SK-N-SH (cell line): Measurements from ENCODE around the gene SGO2. TPM values are rescaled to one million over a fixed set of nuclear protein-coding genes. Genes with fewer than 3 reads are reported as not detected.

Experiments used
- CTCF ChIA-PET: fragments of 300-600, 350-600 bp; formaldehyde crosslinking; extraction: SDS; loops from one replicate; lab custom pipeline; 2021; lab: Yijun Ruan, JAX
- POLR2A ChIA-PET: fragments of 350-600 bp; sonication (Branson Sonifier 250); formaldehyde crosslinking; extraction: SDS; loops from one replicate; lab custom pipeline; 2020; ENCODE audit warnings: antibody characterized with exemption, inconsistent platforms; lab: Yijun Ruan, JAX
- DNase-seq: peaks from one replicate; pipeline ENCODE4 v3.0.0; 2012
- H2AFZ ChIP-seq: fragments of 200-600 bp; sonication (generic); 2 replicates; pipeline ENCODE4 v1.8.1; 2016; ENCODE audit warnings: antibody characterized with exemption, mild to moderate bottlenecking, low read depth
- H3F3A ChIP-seq: fragments of 200-600 bp; sonication (generic); replicated peaks from 2 replicates; pipeline ENCODE3; 2016; ENCODE audit warnings: antibody characterized with exemption, mild to moderate bottlenecking; ENCODE audit not compliant: insufficient read depth
- H3K27ac ChIP-seq, 2 experiments: fragments of 200-500 bp in 1 of 2; fragments of 200-600 bp in 1 of 2; sonication (Bioruptor generic) in 1 of 2; sonication (generic), shearing (Covaris generic) in 1 of 2; 2 replicates each; pipeline versions ENCODE4 v1.5.1 to v1.6.1; 2014 to 2016; ENCODE audit warnings: low read depth in 2 of 2, inconsistent platforms in 1 of 2, low read length in 1 of 2, mild to moderate bottlenecking in 1 of 2, mixed read lengths in 1 of 2
- H3K27me3 ChIP-seq: fragments of 200-600 bp; sonication (generic), shearing (Covaris generic); 2 replicates; pipeline ENCODE4 v1.6.1; 2016; ENCODE audit warnings: mixed run types; ENCODE audit not compliant: insufficient read depth
- H3K36me3 ChIP-seq, 2 experiments: fragments of 200-500 bp in 1 of 2; fragments of 200-600 bp in 1 of 2; sonication (Bioruptor generic) in 1 of 2; sonication (generic) in 1 of 2; replicated peaks in 1 of 2; 2 replicates each; pipeline versions ENCODE3 to v1.5.1; 2014 to 2016; ENCODE audit warnings: low read length in 1 of 2, mild to moderate bottlenecking in 1 of 2; ENCODE audit not compliant: insufficient read depth in 2 of 2, control insufficient read depth in 1 of 2
- H3K4me1 ChIP-seq, 2 experiments: fragments of 200-500 bp in 1 of 2; fragments of 200-600 bp in 1 of 2; sonication (Bioruptor generic) in 1 of 2; sonication (generic), shearing (Covaris generic) in 1 of 2; 2 replicates each; pipeline versions ENCODE4 v1.5.1 to v1.6.1; 2014 to 2016; ENCODE audit warnings: low read depth in 1 of 2, low read length in 1 of 2, mixed run types in 1 of 2; ENCODE audit not compliant: insufficient read depth in 2 of 2, control insufficient read depth in 1 of 2
- H3K4me2 ChIP-seq: fragments of 200-600 bp; sonication (generic), shearing (Covaris generic); 2 replicates; pipeline ENCODE4 v1.6.1; 2017; ENCODE audit warnings: mixed run types
- H3K4me3 ChIP-seq, 2 experiments: fragments of 200-500 bp in 1 of 2; fragments of 200-600 bp in 1 of 2; sonication (Bioruptor generic) in 1 of 2; sonication (generic), shearing (Covaris generic) in 1 of 2; 2 replicates each; pipeline versions ENCODE4 v1.5.1 to v1.8.1; 2014 to 2016; ENCODE audit warnings: low read depth in 2 of 2, inconsistent platforms in 1 of 2, low read length in 1 of 2, mild to moderate bottlenecking in 1 of 2, mixed read lengths in 1 of 2, moderate library complexity in 1 of 2
- H3K79me2 ChIP-seq: fragments of 200-600 bp; sonication (generic); 2 replicates; pipeline ENCODE4 v1.8.1; 2017; ENCODE audit warnings: mild to moderate bottlenecking; ENCODE audit not compliant: insufficient read depth
- H3K9ac ChIP-seq: fragments of 200-600 bp; sonication (generic); 2 replicates; pipeline ENCODE4 v1.6.1; 2017; ENCODE audit warnings: mixed run types
- H3K9me2 ChIP-seq: fragments of 200-600 bp; sonication (generic); 2 replicates; pipeline ENCODE4 v1.6.1; 2017; ENCODE audit warnings: mixed run types
- H3K9me3 ChIP-seq: fragments of 200-600 bp; sonication (generic); 2 replicates; pipeline ENCODE4 v1.6.1; 2017; ENCODE audit warnings: mixed run types, mild to moderate bottlenecking, moderate library complexity
- H4K20me1 ChIP-seq: fragments of 200-600 bp; sonication (generic); 2 replicates; pipeline ENCODE4 v1.6.1; 2017; ENCODE audit warnings: mild to moderate bottlenecking, mixed run types; ENCODE audit not compliant: insufficient read depth
- CHD2 ChIP-seq: fragments of 150-350 bp; IDR thresholded peaks from 2 replicates; pipeline ENCODE4 v1.6.1; 2018; ENCODE audit warnings: low read length; ENCODE audit not compliant: partially characterized antibody
- EZH2phosphoT487 ChIP-seq: fragments of 200-600 bp; sonication (generic); IDR thresholded peaks from 2 replicates; pipeline ENCODE4 v1.6.1; 2017; ENCODE audit warnings: low read depth, mixed run types, mild to moderate bottlenecking, antibody characterized with exemption, moderate library complexity, borderline replicate concordance
- FOXJ3 ChIP-seq: sonication (generic); formaldehyde crosslinking; IDR thresholded peaks from 2 replicates; pipeline ENCODE4 v1.5.1; 2020; ENCODE audit warnings: mild to moderate bottlenecking, missing genetic modification reagents
- GABPA ChIP-seq: IDR thresholded peaks from 2 replicates; pipeline ENCODE4 v1.4.0; 2012; ENCODE audit warnings: low read depth, mild to moderate bottlenecking
- GATA2 ChIP-seq: sonication (generic); formaldehyde crosslinking; IDR thresholded peaks from 2 replicates; pipeline ENCODE4 v1.5.0; 2020; ENCODE audit warnings: mild to moderate bottlenecking, missing genetic modification reagents
- IRF3 ChIP-seq: fragments of 150-350 bp; IDR thresholded peaks from 2 replicates; pipeline ENCODE4 v1.6.1; 2016; ENCODE audit warnings: mild to moderate bottlenecking, low read depth, low read length
- MAX ChIP-seq: IDR thresholded peaks from 2 replicates; pipeline ENCODE4 v1.4.0; 2012; ENCODE audit warnings: low read depth
- MEF2A ChIP-seq: IDR thresholded peaks from 2 replicates; pipeline ENCODE4 v1.4.0; 2012; ENCODE audit warnings: low read depth, borderline replicate concordance
- MXI1 ChIP-seq: IDR thresholded peaks from 2 replicates; pipeline ENCODE4 v1.6.1; 2012; ENCODE audit warnings: mild to moderate bottlenecking, low read depth, low read length, improper control_type of control experiment
- NRF1 ChIP-seq: IDR thresholded peaks from 2 replicates; pipeline ENCODE4 v1.6.1; 2012; ENCODE audit warnings: low read depth, mild to moderate bottlenecking, low read length
- PBX3 ChIP-seq: IDR thresholded peaks from 2 replicates; pipeline ENCODE4; 2012
- POLR2AphosphoS5 ChIP-seq: IDR thresholded peaks from 2 replicates; pipeline ENCODE4 v1.6.1; 2012; ENCODE audit warnings: low read depth, low read length
- RAD21 ChIP-seq: IDR thresholded peaks from 2 replicates; pipeline ENCODE4 v1.6.1; 2012; ENCODE audit warnings: mild to moderate bottlenecking, low read length
- RFX5 ChIP-seq: IDR thresholded peaks from 2 replicates; pipeline ENCODE4 v1.6.1; 2012; ENCODE audit warnings: mild to moderate bottlenecking, improper control_type of control experiment, low read length
- SMC3 ChIP-seq: IDR thresholded peaks from 2 replicates; pipeline ENCODE4 v1.6.1; 2012; ENCODE audit warnings: low read depth, low read length, improper control_type of control experiment
- TEAD4 ChIP-seq: IDR thresholded peaks from 2 replicates; pipeline ENCODE4 v1.4.0; 2012; ENCODE audit warnings: mild to moderate bottlenecking, borderline replicate concordance; ENCODE audit not compliant: insufficient read depth
- USF2 ChIP-seq: fragments of 150-350 bp; IDR thresholded peaks from 2 replicates; pipeline ENCODE4 v1.6.1; 2017; ENCODE audit warnings: antibody characterized with exemption, low read length, low read depth, borderline replicate concordance
- YY1 ChIP-seq: IDR thresholded peaks from 2 replicates; pipeline ENCODE4 v1.4.0; 2012; ENCODE audit warnings: low read depth, mild to moderate bottlenecking
- WGBS: methylation state at CpG from one replicate; pipeline ENCODE4 v1.1.6; 2017; ENCODE audit warnings: low lambda C conversion rate; 5-methylcytosine and 5-hydroxymethylcytosine counted together
- polyA plus RNA-seq, 3 experiments: library from polyadenylated mRNA; depleted of rRNA; stranded (reverse); fragments of >200 nt; gene quantifications; 2 replicates each; pipeline ENCODE4 v1.2.3, GENCODE V29; 2012

SGO2 gene
- polyA plus RNA-seq, 1 of the 3 experiments (the other 2 are of a cell fraction): 2.8 TPM

GRCh38 chr2:200622106-200622505, 96.1 kb downstream of the SGO2 start:
- no peak for TF ChIP-seq EZH2phosphoT487
- no peak for TF ChIP-seq USF2
- no peak for TF ChIP-seq FOXJ3 (CRISPR knock-in tag)
- TF ChIP-seq PBX3: no peak
- TF ChIP-seq POLR2AphosphoS5: no peak
- TF ChIP-seq MAX: no peak
- TF ChIP-seq NRF1: no peak
- no peak for TF ChIP-seq RAD21
- no peak for TF ChIP-seq RFX5
- no peak for TF ChIP-seq CHD2
- TF ChIP-seq, all 33 proteins: peak for 0
- no peak overlapping the region for H3K27ac ChIP-seq
- H3K4me3 ChIP-seq: no peak overlapping the region
- H3K79me2 ChIP-seq: no peaks in the 10 kb centered on the region
- DNase-seq: no peak
- no peak overlapping the region for H2AFZ ChIP-seq
- H3K4me2 ChIP-seq: no peak overlapping the region
- CTCF ChIA-PET: no interaction called here
- H3K27me3 ChIP-seq: no peaks in the 10 kb centered on the region
- WGBS: 65% methylated on average over 1 of the region's 1 CpG
- no peaks in the 10 kb centered on the region for H3K9me2 ChIP-seq
- no peak overlapping the region for H3K9ac ChIP-seq
- no peaks in the 10 kb centered on the region for H3K9me3 ChIP-seq
- peaks cover 16 to 30% of the 10 kb centered on the region in 2 experiments for H3K4me1 ChIP-seq
- POLR2A ChIA-PET: no interaction called here
- peaks cover 3% of the 10 kb centered on the region for H3F3A ChIP-seq
- H4K20me1 ChIP-seq: no peaks in the 10 kb centered on the region
- no peaks in the 10 kb centered on the region for H3K36me3 ChIP-seq

GRCh38 chr2:200624026-200624425, 98.0 kb downstream of the SGO2 start:
- H4K20me1 ChIP-seq: no peaks in the 10 kb centered on the region
- no peak overlapping the region for H3K4me3 ChIP-seq
- WGBS: 86% methylated on average over 2 of the region's 2 CpGs
- H3K27ac ChIP-seq: no peak overlapping the region; a peak in 1 of 4 replicates
- H3K27me3 ChIP-seq: no peaks in the 10 kb centered on the region
- H3K4me1 ChIP-seq: peaks cover 6 to 31% of the 10 kb centered on the region in 2 experiments
- H3K4me2 ChIP-seq: no peak overlapping the region
- no peak for DNase-seq
- no peaks in the 10 kb centered on the region for H3K79me2 ChIP-seq
- ChIA-PET POLR2A (no interaction called here), CTCF (interaction anchor here (1.2 kb wide), 1 partner anchor 10 kb away, joined by 3 read pairs; no protein-coding TSS in a partner anchor)
- no peak overlapping the region for H2AFZ ChIP-seq
- H3K9ac ChIP-seq: no peak overlapping the region
- no peaks in the 10 kb centered on the region for H3K36me3 ChIP-seq
- H3F3A ChIP-seq: peaks cover 3% of the 10 kb centered on the region
- H3K9me3 ChIP-seq: no peaks in the 10 kb centered on the region
- TF ChIP-seq POLR2AphosphoS5: no peak
- no peak for TF ChIP-seq IRF3
- TF ChIP-seq GATA2 (CRISPR knock-in tag): no peak
- TF ChIP-seq YY1: no peak
- TF ChIP-seq MAX: no peak
- TF ChIP-seq MEF2A: no peak
- TF ChIP-seq SMC3: no peak
- TF ChIP-seq TEAD4: no peak
- TF ChIP-seq PBX3: no peak
- no peak for TF ChIP-seq MXI1
- no peak for TF ChIP-seq GABPA
- TF ChIP-seq CHD2: no peak
- no peaks in the 10 kb centered on the region for H3K9me2 ChIP-seq
